H1 (cell line): ENCODE measurements around the gene NETO1. TPM values are rescaled to one million over a fixed set of nuclear protein-coding genes. Genes with fewer than 3 reads are reported as not detected.

Experiments
- CTCF ChIA-PET: fragments of 300-600 bp; sonication (Branson Sonifier 250); formaldehyde crosslinking; loops from one replicate; lab custom pipeline; 2021; ENCODE audit not compliant: partially characterized antibody; lab: Charles Lee
- POLR2A ChIA-PET: fragments of 300-600 bp; sonication (Branson Sonifier 250); formaldehyde crosslinking; loops from one replicate; lab custom pipeline; 2021; ENCODE audit warnings: inconsistent platforms; ENCODE audit not compliant: partially characterized antibody; lab: Charles Lee
- DNase-seq, 2 experiments: peaks; one replicate each; pipeline versions ENCODE4 v3.0.0 to v3.0.0-alpha.2; 2010 to 2022; ENCODE audit warnings: low spot score in 2 of 2, low read depth in 1 of 2, mixed read lengths in 1 of 2
- FAIRE-seq: peaks from 2 replicates; lab custom pipeline; 2011; peaks lifted over from hg19 to GRCh38; lab: Jason Lieb, UNC
- H2AFZ ChIP-seq: 2 replicates; pipeline ENCODE4 v1.8.1; 2012; ENCODE audit warnings: low read length, inconsistent platforms
- H2AK5ac ChIP-seq: 2 replicates; pipeline ENCODE4 v1.6.1; 2013; ENCODE audit warnings: low read depth, low read length
- H2BK120ac ChIP-seq: replicated peaks from 2 replicates; pipeline ENCODE3; 2013; ENCODE audit warnings: low read depth, low read length, inconsistent platforms
- H2BK12ac ChIP-seq: 2 replicates; pipeline ENCODE4 v1.6.1; 2013; ENCODE audit warnings: low read depth, low read length
- H2BK15ac ChIP-seq: 2 replicates; pipeline ENCODE4 v1.6.1; 2013; ENCODE audit warnings: low read length
- H2BK20ac ChIP-seq: 2 replicates; pipeline ENCODE4 v1.6.1; 2013; ENCODE audit warnings: low read length
- H2BK5ac ChIP-seq: 2 replicates; pipeline ENCODE4 v1.6.1; 2013; ENCODE audit warnings: low read depth, low read length
- H3K14ac ChIP-seq: 2 replicates; pipeline ENCODE4 v1.6.1; 2013; ENCODE audit warnings: inconsistent platforms; ENCODE audit not compliant: insufficient read length
- H3K18ac ChIP-seq: 2 replicates; pipeline ENCODE4 v1.6.1; 2013; ENCODE audit warnings: low read length; ENCODE audit errors: extremely low read depth
- H3K23ac ChIP-seq: 2 replicates; pipeline ENCODE4 v1.6.1; 2013; ENCODE audit warnings: inconsistent platforms; ENCODE audit not compliant: insufficient read length
- H3K23me2 ChIP-seq: 2 replicates; pipeline ENCODE4 v1.6.1; 2013; ENCODE audit warnings: low read depth, low read length
- H3K27ac ChIP-seq: 2 replicates; pipeline ENCODE4 v1.6.1; 2011; ENCODE audit warnings: low read depth, low read length, inconsistent platforms
- H3K27me3 ChIP-seq, 4 experiments: replicated peaks in 1 of 4; 1 replicate in 1 of 4; 2 replicates in 3 of 4; pipeline versions ENCODE4 v1.6.1 to v1.8.1; 2011 to 2013; ENCODE audit warnings: low read length in 3 of 4, mild to moderate bottlenecking in 3 of 4, inconsistent platforms in 2 of 4, mixed read lengths in 2 of 4, moderate library complexity in 1 of 4; ENCODE audit not compliant: control insufficient read depth in 3 of 4, insufficient read depth in 3 of 4; ENCODE audit errors: extremely low read depth in 1 of 4
- H3K36me3 ChIP-seq, 4 experiments: 2 replicates each; pipeline versions ENCODE4 v1.6.1 to v1.8.1; 2011 to 2013; ENCODE audit warnings: mild to moderate bottlenecking in 4 of 4, low read length in 3 of 4, moderate library complexity in 2 of 4, control low read depth in 1 of 4, inconsistent platforms in 1 of 4; ENCODE audit not compliant: insufficient read depth in 4 of 4, control insufficient read depth in 2 of 4
- H3K4ac ChIP-seq: replicated peaks from 2 replicates; pipeline ENCODE3; 2013; ENCODE audit warnings: low read length, low read depth, mixed read lengths, inconsistent platforms; ENCODE audit not compliant: insufficient read length
- H3K4me1 ChIP-seq, 4 experiments: replicated peaks in 1 of 4; 1 replicate in 1 of 4; 2 replicates in 3 of 4; pipeline versions ENCODE4 v1.6.1 to v1.8.1; 2011 to 2013; ENCODE audit warnings: low read length in 3 of 4, inconsistent platforms in 2 of 4, mixed read lengths in 1 of 4; ENCODE audit not compliant: insufficient read depth in 4 of 4, control insufficient read depth in 3 of 4
- H3K4me2 ChIP-seq, 2 experiments: 2 replicates each; pipeline versions ENCODE4 v1.6.1 to v1.8.1; 2011 to 2013; ENCODE audit warnings: low read depth in 2 of 2, low read length in 2 of 2, control low read depth in 1 of 2, inconsistent platforms in 1 of 2, mild to moderate bottlenecking in 1 of 2; ENCODE audit not compliant: insufficient read depth in 1 of 2
- H3K4me3 ChIP-seq, 4 experiments: fragments of 200-600, 300-600 bp in 1 of 4; sonication (generic), shearing (Covaris generic), sonication (Bioruptor Twin) in 1 of 4; 2 replicates each; pipeline versions ENCODE4 v1.5.1 to v1.8.1; 2011 to 2016; ENCODE audit warnings: low read length in 4 of 4, low read depth in 3 of 4, control low read depth in 2 of 4, inconsistent platforms in 2 of 4, mild to moderate bottlenecking in 2 of 4, mixed read lengths in 1 of 4, moderate library complexity in 1 of 4; ENCODE audit not compliant: insufficient read depth in 2 of 4; ENCODE audit errors: extremely low read depth in 1 of 4
- H3K56ac ChIP-seq: replicated peaks from 2 replicates; pipeline ENCODE3; 2013; ENCODE audit warnings: low read depth, mild to moderate bottlenecking, mixed read lengths, low read length, inconsistent platforms; ENCODE audit not compliant: insufficient read length
- H3K79me1 ChIP-seq: 2 replicates; pipeline ENCODE4 v1.6.1; 2013; ENCODE audit warnings: low read depth, low read length, control low read depth
- H3K79me2 ChIP-seq, 2 experiments: 2 replicates each; pipeline versions ENCODE4 v1.6.1 to v1.8.1; 2012 to 2013; ENCODE audit warnings: low read length in 2 of 2, mild to moderate bottlenecking in 2 of 2, inconsistent platforms in 1 of 2; ENCODE audit not compliant: insufficient read depth in 2 of 2, control insufficient read depth in 1 of 2
- H3K9ac ChIP-seq, 4 experiments: replicated peaks in 1 of 4; 1 replicate in 1 of 4; 2 replicates in 3 of 4; pipeline versions ENCODE4 v1.6.1 to v1.8.1; 2011 to 2013; ENCODE audit warnings: low read depth in 3 of 4, low read length in 3 of 4, control low read depth in 2 of 4, mild to moderate bottlenecking in 2 of 4, moderate library complexity in 2 of 4, inconsistent platforms in 1 of 4; ENCODE audit errors: extremely low read depth in 1 of 4
- H3K9me3 ChIP-seq, 2 experiments: 2 replicates each; pipeline versions ENCODE4 v1.6.1 to v1.8.1; 2012 to 2013; ENCODE audit warnings: mild to moderate bottlenecking in 2 of 2, moderate library complexity in 2 of 2, control low read depth in 1 of 2, inconsistent platforms in 1 of 2, low read depth in 1 of 2, low read length in 1 of 2, mixed read lengths in 1 of 2; ENCODE audit not compliant: insufficient read depth in 2 of 2
- H4K20me1 ChIP-seq, 2 experiments: replicated peaks in 1 of 2; 2 replicates each; pipeline versions ENCODE3 to v1.8.1; 2011 to 2013; ENCODE audit warnings: inconsistent platforms in 2 of 2, low read length in 2 of 2, mild to moderate bottlenecking in 1 of 2; ENCODE audit not compliant: insufficient read depth in 2 of 2, control insufficient read depth in 1 of 2
- H4K5ac ChIP-seq: 2 replicates; pipeline ENCODE4 v1.6.1; 2013; ENCODE audit warnings: low read length, low read depth, mixed read lengths, inconsistent platforms; ENCODE audit not compliant: insufficient read length
- H4K8ac ChIP-seq: 2 replicates; pipeline ENCODE4 v1.8.0; 2013; ENCODE audit warnings: mild to moderate bottlenecking, moderate library complexity, low read length, inconsistent platforms; ENCODE audit not compliant: insufficient read depth; ENCODE audit errors: extremely low read depth
- H4K91ac ChIP-seq: replicated peaks from 2 replicates; pipeline ENCODE3; 2013; ENCODE audit warnings: low read length, mixed read lengths, inconsistent platforms; ENCODE audit not compliant: insufficient read length
- CBX8 ChIP-seq: fragments of 300-800, 300-1000 bp; sonication (generic); IDR thresholded peaks from 2 replicates; pipeline ENCODE4 v1.7.1; 2016; ENCODE audit warnings: low read depth, low read length, borderline replicate concordance
- WGBS, 2 experiments: shearing (Covaris generic) in 1 of 2; methylation state at CpG; one replicate each; pipeline versions ENCODE4 v1.1.6 to v1.1.7; 2013 to 2015; ENCODE audit warnings: low lambda C conversion rate in 2 of 2, mixed read lengths in 2 of 2, inconsistent platforms in 1 of 2, low coverage in 1 of 2, missing lambda C conversion rate in 1 of 2; ENCODE audit not compliant: insufficient replicate concordance in 2 of 2, insufficient coverage in 1 of 2, insufficient read length in 1 of 2; ENCODE audit errors: extremely low coverage in 1 of 2, missing lambda C conversion rate in 1 of 2; 5-methylcytosine and 5-hydroxymethylcytosine counted together
- polyA plus RNA-seq, 7 experiments: library from polyadenylated mRNA; depleted of rRNA in 3 of 7; stranded (reverse) in 5 of 7; unstranded in 2 of 7; fragments of >200 nt in 5 of 7; fragments of 200-250 nt in 2 of 7; gene quantifications; 1 replicate in 5 of 7; 2 replicates in 1 of 7; 4 replicates in 1 of 7; pipeline versions ENCODE4 v1.2.1 to v1.2.3, GENCODE V29; 2011 to 2013; ENCODE audit warnings: missing spikeins in 2 of 7, mixed read lengths in 2 of 7
- total RNA-seq: library from RNA; stranded (reverse); fragmentation: NEBNext Ultra II Directional; extraction: Animal tissue kit (Norgen Biotek cat#: 25700); gene quantifications from 2 replicates; pipeline ENCODE4 v1.2.1, GENCODE V29; 2021

NETO1 gene
- total and polyA plus RNA-seq, 2 of the 8 experiments (the other 6 are each of a cell fraction or from before 2014, with no cell fraction given), result 3.0 to 19.3 TPM

DNA sequence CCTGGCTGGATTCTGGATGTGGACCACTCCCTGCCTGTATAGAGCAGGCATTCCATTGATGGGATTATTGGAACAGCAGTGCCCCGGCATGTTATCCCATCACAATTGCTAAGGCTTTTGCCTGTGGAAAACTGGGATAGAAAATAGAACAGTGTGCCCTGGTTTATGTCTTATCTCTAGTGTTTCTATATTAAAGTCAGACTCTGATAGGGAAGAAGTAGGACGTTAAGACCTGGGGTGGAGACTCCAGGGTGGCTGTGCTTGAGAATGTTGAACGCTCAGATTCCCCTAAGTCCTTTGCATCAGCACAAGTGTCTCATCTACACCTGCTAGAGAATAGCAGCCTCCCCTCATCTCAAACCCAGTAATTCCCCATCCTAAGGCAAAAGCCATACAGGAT is 10.8 kb upstream of the NETO1 start:
- DNase-seq, result no peak
- ChIA-PET POLR2A (no interaction called here), CTCF (no interaction called here)
- Histone ChIP-seq H3K14ac (no peak overlapping the region), H3K23ac (no peak overlapping the region), H2BK120ac (no peak overlapping the region), H3K27me3 (no peaks in the 10 kb centered on the region), H2BK5ac (no peak overlapping the region), H2AFZ (no peak overlapping the region), H4K5ac (no peak overlapping the region), H3K79me2 (no peaks in the 10 kb centered on the region), H3K4me1 (peaks cover 0 to 3% (median 0%) of the 10 kb centered on the region in 4 experiments; a peak in 2 of 7 replicates), H3K9ac (no peak overlapping the region), H4K91ac (no peak overlapping the region), H3K56ac (no peak overlapping the region), H2BK20ac (no peak overlapping the region), H3K36me3 (no peaks in the 10 kb centered on the region), H3K4me3 (no peak overlapping the region), H3K79me1 (no peaks in the 10 kb centered on the region), H3K9me3 (no peaks in the 10 kb centered on the region), H4K8ac (no peak overlapping the region), H2AK5ac (no peak overlapping the region), H2BK15ac (no peak overlapping the region), H4K20me1 (no peaks in the 10 kb centered on the region), H2BK12ac (no peak overlapping the region), H3K4me2 (no peak overlapping the region), H3K18ac (no peak overlapping the region), H3K23me2 (no peaks in the 10 kb centered on the region), H3K27ac (no peak overlapping the region), H3K4ac (no peak overlapping the region)
- no peak for FAIRE-seq
- 89% methylated on average over 3 of the region's 3 CpGs; no CpG with 5 or more reads in 1 of the 2 experiments for WGBS, 2 experiments
- no peak for TF ChIP-seq CBX8
